ENCODE results near the gene SYNGR3.

DNA sequence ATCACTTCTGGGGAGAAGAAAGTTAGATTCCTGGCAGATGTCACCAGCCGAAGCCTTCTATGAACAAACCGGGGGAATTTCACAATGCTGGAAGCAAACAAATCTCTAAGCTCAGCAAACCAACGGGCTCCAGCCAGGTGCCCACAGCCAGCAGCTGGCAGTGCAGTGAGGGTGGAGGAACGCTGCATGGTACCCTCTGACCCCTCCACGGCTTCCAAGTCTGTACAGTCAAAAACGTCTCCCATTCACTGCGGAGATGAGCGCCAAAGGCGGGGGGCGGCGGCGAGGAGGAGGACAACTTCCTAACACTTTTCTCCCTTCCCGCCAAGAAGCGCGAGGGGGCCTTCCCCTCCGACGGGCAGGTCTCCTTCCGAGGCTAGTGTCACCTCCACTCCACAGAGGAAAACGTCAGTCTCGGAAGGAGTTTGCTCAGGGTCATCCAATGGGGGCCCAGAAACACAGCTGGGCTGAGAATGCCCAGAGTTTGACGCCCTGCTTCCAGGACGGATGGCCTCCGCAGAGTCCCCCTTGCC, 18.9 kb downstream of the SYNGR3 start:
- TF ChIP-seq NFRKB (IDR thresholded peaks at IDR 0.05) (no peak), LEF1 (IDR thresholded peaks at IDR 0.05; ENCODE audit: borderline replicate concordance) (no peak), ARNT (IDR thresholded peaks at IDR 0.05) (no peak), SP1 (IDR thresholded peaks at IDR 0.05) (no peak), TARDBP (IDR thresholded peaks at IDR 0.05) (no peak), SUZ12 (IDR thresholded peaks at IDR 0.05) (no peak), ELF4 (IDR thresholded peaks at IDR 0.05) (no peak), ZNF384 (IDR thresholded peaks at IDR 0.05) (no peak), FOXM1 (IDR thresholded peaks at IDR 0.05; ENCODE audit: borderline replicate concordance) (no peak), L3MBTL2 (conservative IDR thresholded peaks at IDR 0.05) (peak; percentile 97), FOXK2 (IDR thresholded peaks at IDR 0.05) (no peak)
- TF ChIP-seq, protein P1, sequence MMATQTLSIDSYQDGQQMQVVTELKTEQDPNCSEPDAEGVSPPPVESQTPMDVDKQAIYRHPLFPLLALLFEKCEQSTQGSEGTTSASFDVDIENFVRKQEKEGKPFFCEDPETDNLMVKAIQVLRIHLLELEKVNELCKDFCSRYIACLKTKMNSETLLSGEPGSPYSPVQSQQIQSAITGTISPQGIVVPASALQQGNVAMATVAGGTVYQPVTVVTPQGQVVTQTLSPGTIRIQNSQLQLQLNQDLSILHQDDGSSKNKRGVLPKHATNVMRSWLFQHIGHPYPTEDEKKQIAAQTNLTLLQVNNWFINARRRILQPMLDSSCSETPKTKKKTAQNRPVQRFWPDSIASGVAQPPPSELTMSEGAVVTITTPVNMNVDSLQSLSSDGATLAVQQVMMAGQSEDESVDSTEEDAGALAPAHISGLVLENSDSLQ (IDR thresholded peaks at IDR 0.05) = no peak

Measured in HEK293T (cell line).